GM18868 (cell line): ENCODE results near the gene RILPL2.
"Not testable (repeated sequence)": the region's sequence is repeated elsewhere in the genome, so short reads cannot be mapped to it uniquely, and the experiment has no call there.

ENCODE experiments used
- ATAC-seq: cut with Tn5 transposase; IDR thresholded peaks from one replicate; pipeline ENCODE4 v1.9.1; 2021; ENCODE audit warnings: mild to moderate bottlenecking, moderate library complexity; ENCODE audit not compliant: unreplicated experiment

The RILPL2 gene

DNA sequence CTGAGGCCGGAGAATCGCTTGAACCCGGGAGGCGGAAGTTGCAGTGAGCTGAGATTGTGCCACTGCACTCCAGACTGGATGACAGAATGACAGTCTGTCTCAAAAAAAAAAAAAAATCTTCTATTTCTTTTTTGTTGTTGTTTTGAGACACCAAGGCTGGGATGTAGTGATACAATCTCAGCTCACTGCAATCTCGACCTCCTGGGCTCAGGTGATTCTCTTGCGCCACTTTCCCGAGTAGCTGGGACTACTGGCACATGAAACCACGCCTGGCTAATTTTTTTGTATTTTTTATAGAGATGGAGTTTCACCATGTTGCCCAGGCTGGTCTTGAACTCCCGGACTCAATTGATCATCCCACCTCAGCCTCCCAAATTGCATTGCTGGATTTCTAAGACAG lies 14.2 kb upstream of the RILPL2 start:
- no peak for ATAC-seq

DNA sequence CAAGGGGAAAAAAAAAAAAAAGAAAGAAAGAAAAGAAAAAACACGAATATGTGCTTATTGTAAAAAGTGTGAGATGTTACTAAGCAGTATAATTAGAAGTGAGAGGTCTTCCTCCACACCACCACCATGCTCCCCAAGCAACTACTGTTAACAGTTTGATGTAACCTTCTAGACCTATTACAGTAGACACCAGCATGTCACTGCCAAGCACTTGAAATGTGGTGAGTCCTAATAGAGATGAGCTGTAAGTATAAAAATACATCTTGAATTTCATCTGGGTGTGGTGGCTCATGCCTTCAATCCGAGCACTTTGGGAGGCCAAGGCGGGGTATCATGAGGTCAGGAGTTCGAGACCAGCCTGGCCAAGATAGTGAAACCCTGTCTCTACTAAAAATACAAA lies 13.4 kb upstream of the RILPL2 start:
- ATAC-seq: no peak

DNA sequence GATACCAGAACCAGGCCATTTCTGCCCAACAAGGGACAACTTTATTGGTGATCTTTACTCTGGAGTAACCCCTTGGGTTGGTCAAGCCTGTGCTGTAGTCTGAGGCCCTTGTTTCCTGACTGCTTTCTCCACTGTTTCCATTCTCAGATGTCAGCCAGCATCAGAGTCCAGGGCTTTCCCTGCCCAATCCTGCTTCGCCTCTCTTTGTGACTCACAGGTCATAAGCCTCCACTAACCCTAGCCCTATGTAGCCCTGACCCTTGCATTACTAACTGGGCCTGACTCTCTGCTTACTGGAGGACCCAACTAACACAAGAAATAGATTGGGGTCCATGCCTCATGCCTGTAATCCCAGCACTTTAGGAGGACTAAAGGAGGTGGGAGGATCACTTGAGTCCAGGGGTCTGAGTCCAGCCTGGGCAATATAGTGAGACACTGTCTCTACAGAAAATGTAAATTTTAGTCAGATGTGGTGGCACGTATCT lies 12.8 kb upstream of the RILPL2 start:
- no peak for ATAC-seq

DNA sequence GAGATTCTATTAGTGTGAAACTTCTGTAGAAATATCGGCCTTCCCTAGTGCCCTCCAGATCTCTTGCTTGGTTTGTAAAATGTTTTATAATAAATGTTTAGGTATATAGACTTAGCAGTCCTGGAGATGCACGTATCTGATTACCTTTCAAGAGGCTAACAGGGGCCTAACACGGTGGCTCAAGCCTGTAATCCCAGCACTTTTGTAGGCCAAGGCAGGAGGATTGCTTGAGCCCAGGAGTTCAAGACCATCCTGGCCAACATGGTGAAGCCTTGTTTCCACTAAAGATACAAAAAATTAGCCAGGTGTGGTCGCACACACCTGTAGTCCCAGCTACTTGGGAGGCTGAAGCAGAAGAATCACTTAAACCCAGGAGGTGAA lies 9.8 kb upstream of the RILPL2 start:
- no peak for ATAC-seq

DNA sequence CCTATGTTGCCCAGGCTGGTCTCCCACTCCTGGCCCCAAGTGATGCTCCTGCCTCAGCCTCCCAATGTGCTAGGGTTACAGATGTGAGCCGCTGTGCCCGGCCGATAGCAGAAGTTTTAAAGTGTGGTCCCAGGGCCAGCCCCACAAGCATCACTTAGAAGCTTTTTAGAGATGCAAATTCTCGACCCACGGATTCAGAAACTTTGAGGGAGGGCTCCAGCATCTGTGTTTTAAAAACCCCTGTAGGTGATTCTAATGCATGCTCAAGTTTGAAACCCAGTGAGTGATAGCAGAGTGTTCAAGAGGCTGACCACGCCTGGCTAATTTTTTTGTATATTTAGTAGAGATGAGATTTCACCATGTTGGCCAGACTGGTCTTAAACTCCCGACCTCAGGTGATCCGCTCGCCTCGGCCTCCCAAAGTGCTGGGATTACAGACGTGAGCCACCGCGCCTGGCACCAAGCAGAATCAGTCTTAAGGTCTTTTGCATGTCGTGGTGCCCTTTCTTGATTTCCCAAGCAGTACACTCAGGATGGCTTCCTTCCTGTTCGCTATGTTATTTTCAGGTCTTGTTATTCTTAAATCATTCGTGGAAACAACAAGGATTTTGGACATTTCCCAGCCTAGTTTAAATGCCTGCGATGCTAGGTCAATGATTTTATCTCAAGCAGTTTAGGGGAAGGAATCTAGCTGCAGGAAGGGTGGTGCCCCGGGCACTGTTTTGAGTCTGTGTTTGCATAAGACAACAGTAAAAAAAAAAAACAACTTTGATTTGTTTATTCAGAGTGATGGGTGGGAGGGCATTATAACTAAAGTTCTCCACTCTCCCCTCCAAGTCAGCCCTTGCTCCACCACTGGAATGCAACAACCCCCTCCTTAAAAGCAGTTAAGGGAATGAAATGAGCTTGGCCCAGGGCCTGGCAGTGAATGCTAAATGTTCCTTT lies 9.2 kb upstream of the RILPL2 start:
- no peak for ATAC-seq

DNA sequence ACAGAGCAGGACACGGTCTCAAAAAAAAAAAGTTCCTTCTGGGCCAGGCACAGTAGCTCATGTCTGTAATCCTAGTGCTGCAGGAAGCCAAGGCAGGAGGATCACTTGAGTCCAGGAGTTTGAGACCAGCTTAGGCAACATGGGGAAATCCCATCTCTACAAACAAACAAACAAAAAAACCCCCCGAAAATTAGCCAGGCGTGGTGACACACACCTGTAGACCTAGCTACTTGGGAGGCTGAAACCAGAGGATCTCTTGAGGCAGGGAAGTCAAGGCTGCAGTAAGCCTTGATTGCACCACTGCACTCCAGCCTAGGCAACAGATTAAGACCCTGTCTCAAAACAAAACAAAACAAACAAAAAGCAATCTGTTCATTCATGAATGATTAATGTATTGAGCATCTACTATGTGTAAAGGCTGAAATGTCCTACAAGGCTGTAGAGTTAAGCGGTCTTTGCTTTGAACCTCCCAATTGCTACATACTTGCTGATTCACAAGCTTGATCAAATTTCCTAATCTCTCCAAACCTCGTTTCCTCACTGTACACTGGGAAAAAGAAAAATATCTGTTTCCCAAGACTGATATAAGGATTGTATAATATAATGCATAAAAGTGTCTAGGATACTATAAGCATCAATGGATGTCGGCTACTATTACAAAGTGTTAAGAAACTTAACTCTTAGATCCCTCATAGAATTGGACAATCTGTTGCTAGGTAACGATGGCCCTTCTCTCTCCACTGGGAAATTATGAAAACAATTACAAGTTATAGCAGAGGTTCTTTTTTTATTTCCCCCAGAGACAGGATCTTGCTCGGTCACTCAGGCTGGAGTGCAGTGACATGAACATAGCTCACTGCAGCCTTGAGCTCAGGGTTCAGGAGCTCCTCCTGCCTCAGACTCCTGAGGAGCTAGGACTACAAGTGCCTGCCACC lies 7.9 kb upstream of the RILPL2 start:
- ATAC-seq: no peak

DNA sequence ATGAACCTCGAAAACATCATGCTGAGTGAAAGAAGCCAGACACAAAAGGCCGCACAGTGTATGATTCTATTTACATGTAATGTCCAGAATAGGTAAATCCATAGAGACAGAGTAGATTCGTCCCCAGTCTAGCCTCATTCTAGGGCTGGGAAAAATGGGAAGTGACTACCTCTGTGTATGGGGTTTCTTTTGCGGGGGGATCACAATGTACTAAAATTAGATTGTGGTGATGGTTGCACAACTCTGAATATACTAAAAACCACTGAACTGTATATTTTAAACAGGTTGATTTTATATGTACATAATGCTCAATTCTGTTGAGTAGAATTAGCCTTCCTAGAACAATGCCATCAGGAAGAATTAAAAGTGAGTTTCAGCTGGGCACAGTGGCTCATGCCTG lies 6.3 kb upstream of the RILPL2 start:
- ATAC-seq: no peak

DNA sequence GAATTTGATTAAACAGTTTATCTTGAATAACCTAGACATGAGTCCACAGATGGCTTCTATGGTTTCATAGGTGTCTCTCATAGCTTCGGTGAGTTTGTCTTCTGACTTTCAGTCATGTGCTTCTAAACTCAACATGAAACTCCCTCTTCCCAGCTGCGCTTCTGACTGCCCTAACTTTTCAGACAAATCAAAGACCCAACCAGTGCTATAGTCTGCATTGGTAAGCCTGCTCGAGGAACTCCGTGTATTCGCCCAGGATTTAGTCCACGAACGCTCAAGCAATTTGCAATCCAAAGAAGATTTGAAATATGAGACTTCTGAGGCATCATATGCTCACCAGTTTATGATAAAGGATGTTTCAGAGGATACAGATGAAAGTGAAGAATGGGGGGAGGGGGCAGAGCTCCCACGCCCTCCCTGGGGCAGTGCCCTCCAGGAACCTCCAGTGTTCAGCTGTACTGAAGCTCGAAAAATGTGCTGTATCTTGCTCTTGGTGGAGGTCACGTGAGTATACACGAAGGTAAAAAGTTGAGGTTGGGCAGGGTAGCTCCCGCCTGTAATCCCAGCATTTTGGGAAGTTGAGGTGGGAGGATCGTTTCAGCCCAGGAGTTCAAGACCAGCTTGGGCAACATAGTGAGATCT lies 5.2 kb upstream of the RILPL2 start:
- peak; percentile 67 for ATAC-seq

DNA sequence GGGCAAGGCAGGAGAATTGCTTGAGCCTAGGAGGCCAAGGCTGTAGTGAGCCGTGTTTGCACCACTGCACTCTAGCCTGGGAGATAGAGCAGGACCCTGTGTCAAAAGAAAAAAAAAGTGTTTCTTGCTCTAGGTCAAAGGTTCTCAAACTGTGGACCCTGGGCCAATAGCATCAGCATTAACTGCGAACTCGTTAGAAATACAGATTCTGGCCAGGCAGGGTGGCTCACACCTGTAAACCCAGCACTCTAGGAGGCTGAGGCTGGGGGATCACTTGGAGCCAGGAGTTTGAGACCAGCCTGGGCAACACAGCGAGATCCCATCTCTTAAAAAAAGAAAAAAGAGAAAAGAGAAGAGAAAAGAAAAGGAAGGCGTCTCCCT lies 858 bp downstream of the RILPL2 start:
- ATAC-seq: no peak

DNA sequence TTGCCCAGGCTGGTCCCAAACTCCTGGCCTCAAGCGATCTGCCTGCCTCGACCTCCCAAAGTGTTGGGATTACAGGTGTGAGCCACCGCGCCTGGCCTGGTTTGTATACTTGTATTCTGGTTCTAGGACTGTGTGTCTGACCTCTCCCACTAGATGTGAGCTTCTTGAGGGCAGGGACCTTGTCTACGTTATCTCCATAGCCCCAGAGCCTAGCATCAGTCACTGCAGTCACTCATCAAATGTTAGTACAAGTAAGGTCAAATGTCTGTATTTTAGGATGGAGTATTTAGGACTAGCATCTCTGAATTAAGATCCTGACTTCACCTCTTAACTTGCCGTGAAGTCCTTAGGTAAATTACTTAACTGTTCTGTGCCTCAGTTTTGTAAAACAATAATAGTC lies 2.9 kb downstream of the RILPL2 start:
- ATAC-seq: no peak

DNA sequence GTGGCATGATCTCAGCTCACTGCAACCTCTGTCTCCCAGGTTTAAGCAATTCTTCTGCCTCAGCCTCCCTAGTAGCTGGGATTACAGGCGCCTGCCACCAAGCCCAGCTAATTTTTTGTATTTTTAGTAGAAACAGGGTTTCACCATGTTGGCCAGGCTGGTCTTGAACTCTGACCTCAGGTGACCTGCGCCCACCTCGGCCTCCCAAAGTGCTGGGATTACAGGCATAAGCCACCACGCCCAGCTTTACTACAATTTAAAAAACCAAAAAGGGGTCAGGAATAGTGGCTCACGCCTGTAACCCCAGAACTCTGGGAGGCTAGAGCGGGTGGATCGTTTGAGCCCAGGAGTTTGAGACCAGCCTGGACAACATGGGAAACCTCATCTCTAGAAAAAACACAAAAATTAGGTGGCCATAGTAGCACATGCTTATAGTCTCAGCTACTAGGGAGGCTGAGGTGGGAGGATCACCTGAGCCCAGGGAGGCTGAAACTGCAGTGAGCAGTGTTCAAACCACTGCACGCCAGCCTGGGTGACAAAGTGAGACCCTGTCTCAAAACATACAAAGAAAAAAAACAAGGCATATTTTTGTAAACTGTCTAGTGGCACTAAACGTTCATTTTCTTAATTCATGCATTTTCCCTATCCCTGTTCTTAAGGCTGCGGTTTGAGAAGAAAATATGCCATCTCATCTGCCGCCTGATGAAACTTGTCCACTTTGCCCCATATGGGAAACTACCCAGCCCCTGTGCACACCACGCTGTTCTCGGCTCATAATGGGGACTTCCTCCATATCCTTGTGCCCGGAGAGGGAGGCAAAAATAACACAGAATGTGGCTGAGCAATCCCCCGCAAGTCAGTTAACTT lies 4.3 kb downstream of the RILPL2 start:
- ATAC-seq: not testable (repeated sequence)

DNA sequence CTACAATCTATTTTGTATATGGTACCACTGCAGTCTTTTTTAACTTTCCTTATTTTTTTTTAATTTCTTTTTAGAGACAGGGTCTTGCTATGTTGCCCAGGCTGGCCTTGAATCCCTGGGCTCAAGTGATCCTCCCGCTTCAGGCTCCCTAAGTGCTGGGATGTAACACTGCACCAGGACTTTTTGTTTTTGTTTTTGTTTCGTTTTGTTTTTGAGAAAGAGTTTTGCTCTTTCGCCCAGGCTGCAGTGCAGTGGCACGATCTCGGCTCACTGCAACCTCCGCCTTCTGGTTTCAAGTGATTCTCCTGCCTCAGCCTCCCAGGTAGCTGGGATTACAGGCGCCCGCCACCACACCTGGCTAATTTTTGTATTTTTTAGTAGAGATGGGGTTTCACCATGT lies 7.4 kb downstream of the RILPL2 start:
- not testable (repeated sequence) for ATAC-seq

DNA sequence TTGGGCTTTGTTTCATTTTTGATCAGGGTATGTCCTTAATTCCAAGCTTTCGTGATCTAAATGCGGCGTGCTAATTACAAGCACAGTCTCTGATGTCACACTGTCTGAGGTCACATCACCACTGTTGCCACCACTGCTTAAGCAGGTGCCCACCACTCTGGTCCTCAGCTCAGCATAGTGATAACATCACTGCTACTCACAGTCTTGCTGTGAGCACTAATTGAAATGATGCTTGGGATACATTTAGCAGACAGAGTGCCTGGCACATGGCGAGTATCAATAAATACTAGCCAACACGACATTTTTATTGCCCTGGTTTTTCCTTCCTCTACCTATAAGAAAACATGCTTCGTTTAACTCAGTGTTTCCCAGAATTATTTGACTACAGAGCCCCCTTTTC lies 7.9 kb downstream of the RILPL2 start:
- no peak for ATAC-seq

DNA sequence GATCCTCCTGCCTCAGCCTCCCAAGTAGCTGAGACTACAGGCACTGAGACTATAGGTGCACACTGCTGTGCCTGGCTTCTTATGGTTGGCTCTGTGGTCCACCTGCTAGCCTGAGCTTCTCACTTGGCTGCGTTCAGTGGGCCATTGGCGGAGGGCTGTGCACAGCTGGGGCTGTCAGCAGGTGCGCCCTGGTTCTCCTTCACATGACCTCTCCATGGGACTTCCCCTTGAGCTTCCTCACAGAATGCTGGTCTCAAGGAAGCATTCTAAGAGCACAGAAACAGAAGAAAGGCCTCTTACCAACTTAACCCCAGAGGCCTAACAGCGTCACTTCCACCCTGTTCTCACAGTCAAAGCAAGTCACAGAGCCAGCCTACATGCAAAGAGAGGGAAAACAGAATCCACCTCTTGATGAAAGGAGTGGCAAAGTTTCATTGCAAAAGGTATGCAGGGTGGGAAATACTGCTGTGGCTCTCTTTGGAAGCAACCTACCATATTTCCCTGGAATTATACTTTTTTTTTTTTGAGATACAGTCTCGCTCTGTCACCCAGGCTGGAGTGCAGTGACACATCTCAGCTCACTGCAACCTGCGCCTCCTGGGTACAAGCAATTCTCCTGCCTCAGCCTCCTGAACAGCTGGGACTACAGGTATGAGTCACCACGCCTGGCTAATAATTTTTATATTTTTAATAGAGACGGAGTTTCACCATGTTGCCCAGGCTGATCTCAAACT lies 9.3 kb downstream of the RILPL2 start:
- ATAC-seq: peak; percentile 92

DNA sequence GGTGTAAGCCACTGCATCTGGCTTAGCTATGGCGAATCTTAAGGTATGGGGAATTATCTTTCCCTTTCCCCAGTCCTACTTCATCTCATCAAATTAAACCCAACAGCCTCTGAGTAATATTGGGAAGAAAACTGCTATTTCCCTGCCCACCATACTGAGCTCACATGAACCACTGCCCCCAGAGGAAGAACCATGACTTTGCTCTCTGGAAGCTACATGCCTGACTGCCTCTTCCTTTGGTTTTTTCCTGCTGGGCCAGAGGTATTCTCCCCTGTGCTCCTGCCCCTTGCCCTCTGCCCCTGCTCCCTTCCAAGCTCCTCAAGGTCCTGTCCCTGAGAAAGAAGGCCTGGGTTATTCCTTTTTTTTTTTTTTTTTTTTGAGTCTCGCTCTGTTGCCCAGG lies 15.2 kb downstream of the RILPL2 start:
- ATAC-seq: no peak

DNA sequence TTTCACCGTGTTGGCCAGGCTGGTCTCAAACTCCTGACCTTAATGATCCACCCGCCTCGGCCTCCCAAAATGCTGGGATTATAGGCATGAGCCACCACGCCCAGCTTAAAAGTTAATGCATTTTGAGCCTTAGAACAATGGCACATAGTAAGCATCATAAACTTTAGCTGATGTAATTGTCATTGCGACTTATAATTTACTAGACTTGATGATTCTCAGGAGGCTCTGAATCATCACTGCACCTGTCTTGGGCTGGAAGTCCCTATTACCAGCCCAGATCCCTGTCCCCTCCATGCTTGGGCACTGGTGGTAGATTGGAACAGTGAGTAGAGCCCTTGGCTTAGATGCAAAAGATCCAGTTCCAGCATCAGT lies 26.5 kb downstream of the RILPL2 start:
- no peak for ATAC-seq

DNA sequence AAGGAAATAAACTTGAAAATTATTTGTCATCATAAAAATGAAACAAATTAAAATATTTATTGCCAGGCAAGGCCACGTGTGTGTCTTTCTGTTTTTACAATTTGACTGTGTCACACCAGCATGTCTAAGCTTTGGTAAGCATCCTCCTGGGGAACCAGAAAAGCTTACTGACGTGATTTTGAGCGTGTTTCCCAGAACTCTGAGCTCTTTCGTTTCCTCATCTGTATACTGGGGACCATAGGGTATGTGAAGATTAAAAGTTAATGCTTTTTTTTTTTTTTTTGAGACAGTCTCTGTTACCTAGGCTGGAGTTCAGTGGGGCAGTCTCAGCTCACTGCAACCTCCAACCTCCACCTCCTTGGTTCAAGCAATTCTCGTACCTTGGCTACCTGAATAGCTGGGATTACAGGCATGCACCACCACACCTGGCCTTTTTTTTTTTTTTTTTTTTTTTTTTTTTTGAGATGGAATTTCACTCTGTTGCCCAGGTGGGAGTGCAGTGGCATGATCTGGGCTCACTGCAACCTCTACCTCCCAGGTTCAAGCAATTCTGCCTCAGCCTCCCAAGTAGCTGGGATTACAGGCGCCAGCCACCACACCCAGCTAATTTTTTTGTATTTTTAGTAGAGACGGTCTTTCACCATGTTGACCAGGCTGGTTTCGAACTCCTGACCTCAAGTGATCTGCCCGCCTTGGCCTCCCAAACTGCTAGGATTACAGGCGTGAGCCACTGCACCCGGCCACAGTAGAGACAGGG lies 27.0 kb downstream of the RILPL2 start:
- not testable (repeated sequence) for ATAC-seq

DNA sequence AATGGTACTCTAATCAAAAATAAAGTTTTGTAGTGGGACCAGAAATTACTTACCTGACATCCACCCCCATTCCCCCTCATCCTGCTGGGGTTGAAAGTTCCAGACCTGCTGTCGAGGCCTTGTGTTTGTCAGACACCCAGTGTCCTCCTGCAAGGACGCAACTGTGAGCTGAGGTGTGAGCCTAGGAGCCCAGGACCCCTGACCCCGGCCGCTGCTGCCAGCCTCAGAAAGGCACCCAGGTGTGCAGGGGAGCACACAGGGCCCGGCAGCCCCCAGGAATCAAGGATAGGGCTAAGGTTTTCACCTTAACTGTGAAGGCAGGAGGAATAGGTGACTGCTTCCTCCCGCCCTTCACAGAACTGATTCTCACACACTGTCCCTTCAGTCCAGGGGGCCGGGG lies 27.9 kb downstream of the RILPL2 start:
- not testable (repeated sequence) for ATAC-seq

DNA sequence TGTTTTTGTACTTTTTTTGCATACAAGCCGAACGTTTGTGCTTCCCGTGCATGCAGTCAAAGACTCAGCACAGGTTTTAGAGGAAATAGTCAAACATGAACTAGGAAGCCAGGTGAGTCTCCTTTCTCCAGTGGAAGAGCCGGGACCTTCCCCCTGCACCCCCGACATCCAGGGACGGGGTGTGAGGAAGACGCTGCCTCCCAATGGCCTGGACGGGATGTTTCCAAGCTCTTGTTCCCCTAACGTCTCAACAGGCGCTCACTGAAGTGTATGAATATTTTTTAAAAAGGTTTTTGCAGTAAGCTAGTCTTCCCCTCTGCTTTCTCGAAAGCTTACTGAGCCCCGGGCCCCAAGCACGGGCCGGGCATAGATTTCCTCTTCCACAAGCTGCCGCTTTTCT lies 28.6 kb downstream of the RILPL2 start:
- not testable (repeated sequence) for ATAC-seq
